Measurements from ENCODE around the gene CHCHD3. TPM values are rescaled to one million over a fixed set of nuclear protein-coding genes. Genes with fewer than 3 reads are reported as not detected.
"Not testable (repeated sequence)": the region's sequence is repeated elsewhere in the genome, so short reads cannot be mapped to it uniquely, and the experiment has no call there.

Gene CHCHD3
- total RNA-seq, 1 donor from 2014 or later = 70.8 TPM

- no peak for DNase-seq
Observed at GRCh38 chr7:133040178-133040577, 41.7 kb downstream of the CHCHD3 start.

GRCh38 chr7:133039614-133040013, 42.3 kb downstream of the CHCHD3 start:
- no peak for DNase-seq

- DNase-seq = no peak
Observed at GRCh38 chr7:133036289-133036688, 45.6 kb downstream of the CHCHD3 start.

- not testable (repeated sequence) for DNase-seq
Observed at GRCh38 chr7:133035240-133035639, 46.6 kb downstream of the CHCHD3 start.

GRCh38 chr7:133030346-133030745, 51.5 kb downstream of the CHCHD3 start:
- DNase-seq = no peak

GRCh38 chr7:133029463-133029862, 52.4 kb downstream of the CHCHD3 start:
- DNase-seq = no peak

- no peak for DNase-seq
Observed at GRCh38 chr7:133027397-133027796, 54.5 kb downstream of the CHCHD3 start.

- no peak for DNase-seq
Observed at GRCh38 chr7:133026210-133026859, 55.6 kb downstream of the CHCHD3 start.

- DNase-seq = no peak
Observed at GRCh38 chr7:133025056-133025455, 56.8 kb downstream of the CHCHD3 start.

- DNase-seq = no peak
Observed at GRCh38 chr7:133024596-133024995, 57.3 kb downstream of the CHCHD3 start.

GRCh38 chr7:133023370-133024071, 58.4 kb downstream of the CHCHD3 start:
- DNase-seq = peak; percentile 35

- DNase-seq = no peak
Observed at GRCh38 chr7:133022661-133023060, 59.2 kb downstream of the CHCHD3 start.

GRCh38 chr7:133021196-133021595, 60.7 kb downstream of the CHCHD3 start:
- peak; percentile 35 for DNase-seq

- DNase-seq = no peak
Observed at GRCh38 chr7:133020496-133020895, 61.4 kb downstream of the CHCHD3 start.

GRCh38 chr7:133019590-133019989, 62.3 kb downstream of the CHCHD3 start:
- no peak for DNase-seq

GRCh38 chr7:133016604-133017003, 65.3 kb downstream of the CHCHD3 start:
- no peak for DNase-seq

GRCh38 chr7:133015888-133016287, 66.0 kb downstream of the CHCHD3 start:
- no peak for DNase-seq

GRCh38 chr7:133011746-133012145, 70.1 kb downstream of the CHCHD3 start:
- DNase-seq = no peak

- peak; percentile 81 for DNase-seq
Observed at GRCh38 chr7:133009426-133010252, 72.3 kb downstream of the CHCHD3 start.

GRCh38 chr7:133007961-133008360, 73.9 kb downstream of the CHCHD3 start:
- no peak for DNase-seq

GRCh38 chr7:133003052-133003910, 78.6 kb downstream of the CHCHD3 start:
- no peak for DNase-seq

- no peak for DNase-seq
Observed at GRCh38 chr7:133001727-133002126, 80.2 kb downstream of the CHCHD3 start.

- DNase-seq = no peak
Observed at GRCh38 chr7:132999845-133000244, 82.0 kb downstream of the CHCHD3 start.

Measured in dermis blood vessel endothelial cell (primary cell).